T-helper 9 cell (primary cell): ENCODE results near the gene ENPP4.
"Not testable (repeated sequence)": the region's sequence is repeated elsewhere in the genome, so short reads cannot be mapped to it uniquely, and the experiment has no call there.

Experiments used
- DNase-seq: peaks from one replicate; pipeline ENCODE4 v3.0.0-alpha.2; 2020
- total RNA-seq, 2 donors: gene quantifications; one replicate each; lab custom pipeline; 2026; lab: John Stamatoyannopoulos, UW

ENPP4 gene, protein sequence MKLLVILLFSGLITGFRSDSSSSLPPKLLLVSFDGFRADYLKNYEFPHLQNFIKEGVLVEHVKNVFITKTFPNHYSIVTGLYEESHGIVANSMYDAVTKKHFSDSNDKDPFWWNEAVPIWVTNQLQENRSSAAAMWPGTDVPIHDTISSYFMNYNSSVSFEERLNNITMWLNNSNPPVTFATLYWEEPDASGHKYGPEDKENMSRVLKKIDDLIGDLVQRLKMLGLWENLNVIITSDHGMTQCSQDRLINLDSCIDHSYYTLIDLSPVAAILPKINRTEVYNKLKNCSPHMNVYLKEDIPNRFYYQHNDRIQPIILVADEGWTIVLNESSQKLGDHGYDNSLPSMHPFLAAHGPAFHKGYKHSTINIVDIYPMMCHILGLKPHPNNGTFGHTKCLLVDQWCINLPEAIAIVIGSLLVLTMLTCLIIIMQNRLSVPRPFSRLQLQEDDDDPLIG
- 12.5 to 27.5 reads per million in 2 donors for total RNA-seq

DNA sequence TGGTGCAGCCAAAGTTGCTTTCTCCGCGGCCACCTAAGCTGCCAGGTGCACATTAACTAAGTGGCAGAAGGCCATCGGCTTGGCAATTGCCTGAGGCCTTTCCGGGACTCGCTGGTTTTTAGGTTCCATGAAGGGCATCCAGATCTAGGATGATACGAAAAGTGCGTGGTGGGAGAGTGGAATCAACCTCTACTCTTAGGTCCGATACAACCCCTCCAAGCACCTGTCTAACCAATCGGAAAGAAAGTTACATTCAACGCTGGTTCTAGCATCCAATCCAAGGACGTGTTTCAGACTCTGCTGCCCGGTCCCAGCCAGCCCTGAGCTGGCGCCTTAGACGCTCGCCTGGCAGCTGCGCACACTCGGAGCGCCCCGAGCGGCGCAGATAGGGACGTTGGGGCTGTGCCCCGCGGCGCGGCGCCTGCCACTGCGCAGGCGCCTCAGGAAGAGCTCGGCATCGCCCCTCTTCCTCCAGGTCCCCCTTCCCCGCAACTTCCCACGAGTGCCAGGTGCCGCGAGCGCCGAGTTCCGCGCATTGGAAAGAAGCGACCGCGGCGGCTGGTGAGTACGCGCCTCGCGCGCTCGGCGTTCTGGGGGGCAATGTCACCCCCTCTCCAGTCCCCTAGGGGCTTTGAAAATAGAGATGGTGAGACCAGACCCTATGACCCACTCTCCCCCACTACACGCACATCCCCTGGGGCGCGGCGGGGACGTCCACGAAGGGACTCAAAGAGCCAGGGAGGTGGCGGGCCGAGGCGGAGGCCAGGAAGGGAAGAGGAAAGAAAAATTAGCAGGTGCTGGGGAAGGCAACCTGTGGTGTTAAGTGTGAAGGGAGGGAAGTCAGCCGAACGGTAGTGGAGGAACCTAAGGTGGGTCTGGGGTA lies at the start of gene ENPP4:
TSS of gene ENPP4 (plus strand) at position 361 of the 883 bp plus-strand sequence. CDS start 9,595 bp downstream, outside the sequence.
- peak; percentile 74 for DNase-seq

DNA sequence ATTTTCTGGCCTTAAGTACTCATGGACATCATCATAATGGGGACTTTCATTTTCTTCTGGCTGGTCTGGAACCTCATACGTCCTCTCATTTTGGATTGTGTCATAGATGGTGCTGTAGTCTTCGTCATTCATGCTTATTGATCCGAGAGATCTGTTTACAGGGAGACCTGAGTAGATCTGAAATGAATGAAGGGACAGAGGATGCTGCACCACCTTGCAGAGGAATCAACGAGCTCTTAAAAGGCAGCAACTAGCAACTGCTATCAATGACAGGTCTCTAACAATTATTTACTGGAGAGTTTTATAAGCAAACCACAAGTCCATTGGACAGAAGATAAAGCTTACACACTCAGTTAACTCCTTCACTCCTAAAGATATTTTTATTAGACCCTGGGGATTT lies 49.7 kb upstream of the ENPP4 start:
- no peak for DNase-seq

DNA sequence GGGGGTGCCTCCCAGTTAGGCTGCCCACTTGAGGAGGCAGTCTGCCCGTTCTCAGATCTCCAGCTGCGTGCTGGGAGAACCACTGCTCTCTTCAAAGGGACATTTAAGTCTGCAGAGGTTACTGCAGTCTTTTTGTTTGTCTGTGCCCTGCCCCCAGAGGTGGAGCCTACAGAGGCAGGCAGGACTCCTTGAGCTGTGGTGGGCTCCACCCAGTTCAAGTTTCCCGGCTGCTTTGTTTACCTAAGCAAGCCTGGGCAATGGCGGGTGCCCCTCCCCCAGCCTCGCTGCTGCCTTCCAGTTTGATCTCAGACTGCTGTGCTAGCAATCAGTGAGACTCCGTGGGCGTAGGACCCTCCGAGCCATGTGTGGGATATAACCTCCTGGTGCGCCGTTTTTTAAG lies 44.1 kb upstream of the ENPP4 start:
- DNase-seq: not testable (repeated sequence)

DNA sequence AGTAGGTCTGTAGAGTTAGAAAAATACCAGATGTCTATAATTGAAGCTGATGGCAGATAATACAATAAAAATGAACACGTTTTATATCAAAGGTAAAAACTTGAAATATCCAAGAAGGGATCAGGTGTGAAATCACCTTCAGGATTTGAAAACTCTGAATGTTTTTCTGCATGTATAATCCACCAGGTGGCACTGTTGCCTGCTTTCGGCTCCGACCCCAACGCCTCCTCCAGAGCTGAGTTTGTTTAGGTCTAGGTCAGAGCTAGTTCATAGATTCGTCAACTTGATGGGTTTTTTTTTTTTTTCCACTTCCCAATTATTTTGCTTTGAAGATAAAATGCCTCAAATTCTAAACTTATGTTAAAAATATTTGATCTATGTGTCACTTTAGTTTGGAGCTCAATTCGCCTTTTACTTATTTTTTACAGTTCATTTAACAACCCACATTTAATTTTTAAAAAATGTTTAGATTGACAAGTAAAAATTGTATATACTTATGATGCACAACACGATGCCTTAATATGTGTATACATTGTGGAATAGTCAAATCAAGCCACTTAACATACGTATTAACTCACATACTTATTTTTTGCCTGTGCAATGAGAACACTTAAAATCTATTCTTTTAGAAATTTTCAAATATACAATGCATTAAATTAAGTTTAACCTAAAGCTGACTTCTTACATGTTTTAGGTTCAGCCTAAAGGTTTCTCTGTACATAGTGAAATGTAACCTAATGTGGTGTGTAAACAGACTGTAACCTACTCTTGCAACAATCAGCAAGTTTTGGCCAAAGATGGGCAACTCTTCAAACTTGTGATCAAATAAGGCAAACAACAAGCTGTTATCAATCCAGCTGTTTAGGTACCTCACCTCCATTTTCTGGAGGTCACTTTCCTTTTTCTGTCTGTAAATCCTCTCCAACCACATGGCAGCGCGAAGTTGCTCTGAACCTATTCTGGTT lies 39.4 kb upstream of the ENPP4 start:
- peak; percentile 32 for DNase-seq

DNA sequence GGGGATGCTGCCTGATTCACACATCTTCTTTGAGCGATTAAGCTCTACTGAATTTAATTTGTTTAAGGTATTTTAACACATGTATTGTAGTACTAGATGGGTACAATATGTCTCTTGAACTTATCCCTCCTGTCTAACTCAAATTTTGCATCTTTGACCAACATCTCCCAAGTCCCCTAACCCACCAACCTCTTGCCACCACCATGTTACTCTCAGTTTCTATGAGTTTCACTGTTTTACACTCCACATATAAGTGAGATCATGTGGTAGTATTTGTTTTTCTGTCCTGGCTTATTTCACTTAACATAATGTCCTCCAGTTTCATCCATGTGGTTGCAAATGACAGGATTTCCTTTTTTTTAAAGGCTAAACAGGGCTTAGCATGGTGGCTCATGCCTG lies 38.7 kb upstream of the ENPP4 start:
- no peak for DNase-seq

DNA sequence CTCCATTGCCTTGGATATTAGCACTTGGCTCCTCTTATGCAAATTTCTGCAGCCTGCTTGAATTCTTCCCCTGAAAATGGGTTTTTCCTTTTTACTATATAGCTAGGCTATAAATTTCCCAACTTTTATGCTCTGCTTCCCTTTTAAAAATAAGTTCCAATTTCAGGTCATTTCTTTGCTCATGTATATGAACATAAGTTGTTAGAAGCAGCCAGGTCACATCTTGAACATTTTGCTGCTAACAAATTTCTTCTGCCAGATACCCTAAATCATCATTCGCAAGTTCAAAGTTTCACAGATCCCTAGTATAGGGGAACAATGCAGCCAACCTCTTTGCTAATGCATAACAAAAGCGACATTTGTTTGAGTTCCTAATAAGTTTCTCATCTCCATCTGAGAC lies 34.5 kb upstream of the ENPP4 start:
- no peak for DNase-seq

DNA sequence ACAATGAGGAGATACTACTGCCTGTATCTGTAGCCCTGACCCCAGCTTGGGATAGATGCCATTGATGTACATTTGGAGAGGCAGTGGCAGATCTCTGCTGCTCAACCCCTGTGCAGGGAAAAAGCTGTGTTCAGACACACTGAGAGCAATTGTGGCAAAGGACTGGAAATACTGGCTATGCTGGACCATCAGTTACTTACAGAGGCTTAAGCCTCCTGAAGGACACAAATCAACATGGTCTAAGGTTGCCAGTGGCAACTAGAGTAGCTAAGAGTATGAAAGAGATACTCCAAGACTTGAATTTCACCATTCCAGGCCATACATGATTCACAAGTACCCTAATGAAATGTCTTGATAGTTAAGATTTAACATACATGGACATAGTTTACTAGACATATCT lies 32.4 kb upstream of the ENPP4 start:
- DNase-seq: no peak

DNA sequence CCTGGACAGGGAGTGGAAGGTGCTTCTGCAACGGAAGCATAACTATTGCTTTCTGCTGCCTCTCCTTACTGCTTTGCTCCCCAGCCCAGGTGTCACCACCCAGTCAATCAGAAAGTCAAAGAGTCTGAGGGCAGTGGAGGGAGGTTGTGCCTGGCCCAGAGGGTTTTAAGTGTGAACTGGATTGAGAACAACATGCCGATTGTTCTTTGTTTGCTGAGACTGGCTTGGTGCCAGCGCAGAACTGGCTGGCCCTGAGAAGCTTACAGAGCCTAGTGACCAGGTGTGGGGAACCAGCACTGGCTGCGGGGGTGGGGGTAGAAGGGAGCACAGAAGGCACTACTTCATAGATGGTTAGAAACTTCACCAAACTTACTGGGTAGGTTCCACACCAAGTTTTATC lies 31.1 kb upstream of the ENPP4 start:
- no peak for DNase-seq

DNA sequence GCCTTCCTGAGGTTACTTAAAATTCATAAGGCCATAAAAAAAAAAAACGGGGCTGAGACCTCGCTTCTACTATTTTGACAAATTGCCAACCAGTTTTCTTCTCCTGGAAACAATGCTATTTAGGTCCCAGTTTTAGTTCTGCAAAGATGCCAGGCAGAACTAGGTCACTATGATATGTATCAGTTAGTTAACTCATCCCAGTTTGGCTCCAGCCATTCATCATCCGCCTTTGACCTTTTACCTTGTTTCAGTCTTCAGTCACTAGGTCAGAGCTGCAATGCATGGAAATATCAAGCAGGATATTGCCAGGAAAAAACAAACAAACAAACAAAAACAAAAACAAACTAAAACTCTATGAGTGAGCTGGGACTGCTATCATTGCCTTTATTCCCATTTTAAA lies 29.8 kb upstream of the ENPP4 start:
- DNase-seq: no peak

DNA sequence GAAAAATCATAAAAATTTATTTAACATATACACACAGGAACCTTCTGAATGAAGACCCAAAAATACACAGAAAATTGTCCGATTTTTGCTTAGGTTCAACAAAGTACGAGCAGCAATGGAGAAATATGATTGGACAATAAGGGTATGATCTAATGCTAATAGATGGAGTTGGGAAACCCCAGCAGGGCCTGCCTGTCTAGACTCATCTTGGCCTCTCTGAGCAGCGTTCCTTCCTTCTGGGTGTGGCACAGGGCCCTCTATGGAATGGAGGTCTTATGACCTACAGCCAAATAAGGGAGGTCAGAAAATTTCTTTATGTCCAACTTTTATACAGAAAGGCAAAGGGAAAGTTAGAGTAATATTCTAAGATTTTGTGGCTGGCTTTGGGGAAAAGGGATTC lies 27.7 kb upstream of the ENPP4 start:
- no peak for DNase-seq

DNA sequence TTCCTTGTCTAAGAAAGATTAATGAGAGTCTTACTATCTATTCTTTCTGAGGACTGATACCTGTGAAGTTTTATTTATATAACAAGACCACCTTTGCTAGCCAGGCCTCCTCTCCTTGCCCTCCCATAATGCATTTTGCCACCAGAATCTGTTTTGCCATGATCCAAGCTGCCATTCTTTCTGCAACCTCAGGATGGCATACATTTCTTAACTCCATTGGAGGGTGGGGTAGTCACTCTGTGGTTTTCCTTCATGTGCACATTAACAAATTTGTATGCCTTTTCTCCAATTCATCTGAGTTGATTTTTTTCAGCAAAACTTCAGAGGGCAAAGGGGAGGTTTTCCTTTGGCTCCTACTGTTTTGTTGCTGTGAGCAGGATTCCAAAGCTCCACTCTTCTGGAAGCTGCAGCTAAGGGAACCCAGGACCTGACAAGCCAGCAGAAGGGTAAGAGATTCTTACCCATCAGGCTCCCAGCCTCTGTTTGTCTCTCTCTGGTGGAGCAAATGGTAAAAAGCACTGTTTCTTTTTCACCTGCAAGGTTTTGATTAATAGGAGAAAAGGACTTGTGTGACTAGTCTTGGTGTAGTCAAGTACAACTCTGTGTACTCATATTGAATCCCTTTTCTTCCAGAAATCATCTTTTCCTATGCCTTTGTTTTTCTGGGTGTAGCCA lies 26.2 kb upstream of the ENPP4 start:
- DNase-seq: no peak

DNA sequence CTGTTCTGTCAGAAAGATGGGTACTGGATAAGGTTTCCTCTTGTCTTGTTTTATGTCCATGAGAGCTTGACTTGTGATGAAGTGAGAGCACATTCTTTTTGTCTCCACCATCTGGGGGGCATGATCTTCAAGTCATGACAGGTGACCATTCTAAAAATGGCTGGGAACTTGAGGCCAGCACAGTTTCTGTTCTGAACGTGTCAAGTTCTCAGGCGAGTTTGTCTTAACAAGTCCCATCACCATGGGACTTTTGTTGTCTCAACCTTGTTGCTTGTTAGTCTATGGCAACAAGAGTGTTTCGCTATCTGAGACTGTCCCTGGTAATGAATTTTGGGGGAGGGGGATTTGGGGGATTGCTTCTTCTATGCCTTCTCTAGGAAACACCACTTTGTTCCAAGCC lies 25.6 kb upstream of the ENPP4 start:
- DNase-seq: no peak

DNA sequence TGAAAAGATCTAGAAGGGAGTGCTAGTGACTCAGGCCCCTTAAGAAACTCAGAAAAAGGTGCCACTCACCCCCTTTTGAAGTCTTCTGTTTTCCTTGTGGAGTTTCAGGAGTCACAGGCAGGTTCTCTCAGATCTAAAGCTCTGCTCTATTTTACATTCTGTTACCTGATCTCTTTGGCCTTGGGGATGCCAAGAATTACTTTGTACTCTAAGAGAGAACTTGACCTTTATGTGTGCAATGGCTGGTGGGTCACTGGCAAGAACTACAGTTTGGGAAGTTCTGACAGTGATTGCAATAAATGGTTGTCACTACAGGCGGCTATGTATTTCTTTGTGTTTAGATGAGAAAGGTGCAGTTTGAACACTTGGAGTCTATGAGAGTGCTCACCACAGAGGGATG lies 24.2 kb upstream of the ENPP4 start:
- no peak for DNase-seq

DNA sequence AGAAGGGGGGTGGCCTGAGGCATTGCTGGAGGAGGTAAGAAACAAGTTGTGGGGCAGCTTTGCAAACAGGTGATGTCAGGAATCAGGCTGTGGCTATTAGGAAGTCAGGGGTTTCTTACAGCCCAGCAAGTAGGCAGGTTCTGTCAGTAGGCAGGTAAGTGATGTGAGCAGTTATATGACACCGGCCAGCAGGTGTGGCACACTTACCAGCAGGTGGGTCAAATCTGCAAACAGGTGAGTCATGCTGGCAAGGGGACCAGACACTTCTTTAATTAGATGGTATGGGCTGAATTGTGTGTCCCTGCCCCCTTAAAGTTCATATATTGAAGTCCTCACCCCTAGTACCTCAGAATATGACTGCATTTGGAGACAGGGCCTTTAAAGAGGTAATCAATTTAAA lies 16.4 kb upstream of the ENPP4 start:
- no peak for DNase-seq

DNA sequence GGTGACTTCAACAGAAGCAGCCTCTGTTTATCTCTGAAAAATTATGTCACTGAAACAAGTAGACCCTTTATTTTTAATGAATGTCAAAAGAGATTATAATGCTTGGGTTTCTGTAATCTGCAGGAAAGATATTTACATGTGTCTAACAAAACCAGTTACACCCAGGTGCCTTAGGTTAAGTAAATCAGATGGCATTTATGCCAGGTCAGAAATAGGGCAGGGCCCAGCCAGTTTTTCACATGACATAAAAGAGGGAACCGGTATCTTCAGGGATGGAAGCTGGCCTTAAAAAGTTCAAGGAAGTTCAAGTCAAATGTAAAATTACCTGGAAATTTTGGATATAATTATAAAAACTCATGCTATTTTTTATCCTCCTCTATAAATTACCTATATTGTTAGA lies 14.2 kb upstream of the ENPP4 start:
- no peak for DNase-seq

DNA sequence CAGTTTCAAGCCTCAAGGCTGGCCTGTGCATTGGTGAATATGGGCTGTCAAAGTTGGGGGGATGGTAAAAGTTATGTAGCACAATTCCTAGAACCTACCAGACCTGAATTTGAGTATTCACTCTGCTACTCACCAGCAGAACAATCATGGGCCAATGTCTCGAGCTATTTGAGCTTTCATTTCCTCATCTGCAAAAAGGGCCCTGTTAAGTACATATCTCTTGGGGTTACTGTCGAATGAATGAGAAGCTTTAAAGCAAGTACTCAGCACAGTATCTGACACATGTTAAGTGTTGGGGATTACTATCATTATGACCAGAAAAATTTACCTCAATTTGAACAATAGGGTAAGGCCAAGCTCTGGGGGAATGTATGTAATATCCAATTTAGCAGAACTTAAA lies 13.5 kb upstream of the ENPP4 start:
- DNase-seq: no peak

DNA sequence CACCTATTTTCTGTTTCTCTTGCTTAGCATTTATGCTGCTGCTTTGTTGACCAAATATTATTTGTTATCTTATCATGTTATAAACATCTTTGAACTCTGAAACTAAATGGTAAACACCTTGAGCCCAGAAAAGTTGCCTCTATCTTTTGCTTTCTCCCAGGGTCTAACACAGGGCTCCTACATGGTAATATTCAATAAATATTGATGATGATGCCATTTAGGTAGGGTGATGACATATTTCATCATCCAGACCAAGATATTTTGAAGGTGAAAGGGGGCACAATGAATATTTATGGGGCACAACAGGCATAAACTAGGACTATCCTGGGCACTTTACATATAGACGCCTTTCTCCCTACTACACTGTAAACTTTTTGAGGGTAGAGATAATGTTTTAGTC lies 11.6 kb upstream of the ENPP4 start:
- no peak for DNase-seq

DNA sequence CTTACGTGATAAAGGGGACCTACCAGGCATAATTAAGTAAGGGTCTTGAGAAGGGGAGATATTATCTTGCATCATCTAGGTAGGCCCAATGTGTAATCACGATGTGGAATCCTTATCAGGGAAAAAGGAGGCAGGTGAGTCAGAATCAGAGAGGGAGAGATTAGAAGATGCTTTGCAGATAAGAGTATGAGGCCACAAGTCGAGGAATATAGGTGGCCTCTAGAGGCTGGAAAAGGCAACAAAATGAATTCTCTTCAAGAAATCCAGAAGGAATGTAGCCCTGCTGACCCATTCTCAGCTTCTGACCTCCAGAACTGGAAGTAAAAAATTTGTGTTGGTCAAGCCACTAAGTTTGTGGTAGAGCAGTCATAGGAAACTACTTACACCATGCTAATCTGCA lies 11.0 kb upstream of the ENPP4 start:
- DNase-seq: no peak

DNA sequence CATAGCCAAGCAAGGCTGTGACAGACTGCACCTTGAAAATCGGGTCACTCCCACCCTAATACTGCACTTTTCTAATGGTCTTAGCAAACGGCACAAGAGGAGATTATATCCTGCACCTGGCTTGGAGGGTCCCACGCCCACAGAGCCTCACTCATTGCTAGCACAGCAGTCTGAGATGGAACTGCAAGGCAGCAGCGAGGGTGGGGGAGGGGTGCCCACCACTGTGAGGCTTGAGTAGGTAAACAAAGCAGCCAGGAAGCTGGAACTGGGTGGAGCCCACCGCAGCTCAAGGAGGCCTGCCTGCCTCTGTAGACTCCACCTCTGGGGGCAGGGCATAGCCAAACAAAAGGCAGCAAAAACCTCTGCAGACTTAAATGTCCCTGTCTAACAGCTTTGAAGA lies 10.1 kb upstream of the ENPP4 start:
- DNase-seq: not testable (repeated sequence)

DNA sequence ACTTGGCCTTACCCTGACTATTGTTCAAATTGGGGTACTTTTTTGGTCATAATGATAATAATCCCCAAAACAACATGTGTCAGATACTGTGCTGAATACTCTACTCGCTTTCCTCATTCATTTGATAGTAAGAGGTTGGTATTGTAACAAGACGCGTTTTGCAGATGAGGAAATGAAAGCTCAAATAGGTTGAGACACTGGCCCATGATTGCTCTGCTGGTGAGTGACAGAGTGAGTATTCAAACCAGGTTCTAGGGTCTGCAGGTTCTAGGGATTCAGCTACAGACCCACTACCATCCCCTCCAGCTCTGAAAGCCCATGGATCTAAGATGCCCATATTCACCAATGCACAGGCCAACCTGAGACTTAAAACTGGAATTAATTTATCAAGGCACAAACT lies 1.3 kb upstream of the ENPP4 start:
- DNase-seq: no peak

DNA sequence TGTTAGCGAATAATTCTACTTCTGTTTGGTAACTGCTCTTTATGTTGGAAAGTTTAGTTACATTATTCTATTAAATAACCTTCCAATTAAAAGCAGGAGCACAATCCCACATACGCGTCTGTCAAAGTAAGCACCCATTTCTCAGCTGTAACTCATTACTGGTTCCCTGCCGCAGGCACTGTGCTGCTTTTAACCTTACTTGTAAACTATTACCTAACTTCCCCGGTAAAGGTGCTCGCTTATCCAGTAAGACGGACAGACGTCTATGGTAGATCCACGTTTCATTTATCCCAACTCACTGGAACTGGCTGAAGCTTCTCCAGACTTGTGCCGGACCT lies 529 bp upstream of the ENPP4 start:
- DNase-seq: no peak

DNA sequence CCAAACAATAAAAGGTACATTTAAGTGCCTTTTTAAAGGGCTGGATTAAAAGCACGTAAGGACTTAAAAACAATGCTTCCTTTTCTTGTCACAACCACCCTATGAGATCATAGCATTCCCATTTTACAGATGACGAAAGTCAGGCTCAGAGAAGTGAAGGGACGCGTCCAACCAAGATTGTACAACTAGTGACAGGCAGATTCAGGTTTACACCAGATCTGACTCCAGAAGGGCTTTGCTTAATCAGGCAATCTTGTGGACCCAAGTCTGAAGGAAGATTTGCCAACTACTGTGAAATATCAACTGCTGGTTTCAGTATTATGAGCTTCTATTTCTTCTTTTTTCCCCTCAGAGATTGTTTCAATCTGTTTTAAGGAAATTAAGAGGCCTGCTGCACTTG lies 877 bp downstream of the ENPP4 start:
- no peak for DNase-seq
